Measurements from ENCODE around the gene SVOPL. TPM values are rescaled to one million over a fixed set of nuclear protein-coding genes. Genes with fewer than 3 reads are reported as not detected.

Gene SVOPL
- polyA plus RNA-seq, 1 of the 3 experiments (the other 2 are of a cell fraction) = not detected

DNA sequence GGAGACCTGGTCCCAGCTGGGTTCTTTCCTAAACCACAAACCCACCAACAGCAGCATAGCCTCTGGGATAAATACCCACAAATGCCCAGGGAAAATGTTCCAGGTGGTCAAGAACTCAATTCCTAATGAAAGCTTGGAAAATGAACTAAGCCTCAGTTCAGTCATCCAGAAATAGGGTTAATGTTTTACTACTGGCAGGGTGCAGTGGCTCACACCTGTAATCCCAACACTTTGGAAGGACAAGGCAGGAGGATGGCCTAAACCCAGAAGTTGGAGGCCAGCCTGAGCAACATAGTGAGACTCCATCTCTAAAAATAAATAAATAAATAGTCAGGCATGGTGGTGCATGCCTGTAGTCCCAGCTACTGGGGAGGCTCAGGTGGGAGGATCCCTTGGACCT, 82.2 kb downstream of the SVOPL start:
- TF ChIP-seq FOSL2 (IDR thresholded peaks at IDR 0.05; ENCODE audit: borderline replicate concordance, low read depth) (no peak), CHD2 (IDR thresholded peaks at IDR 0.05; ENCODE audit: low read length, partially characterized antibody) (no peak), MXI1 (IDR thresholded peaks at IDR 0.05; ENCODE audit: low read depth, low read length) (no peak), PBX3 (IDR thresholded peaks at IDR 0.05) (no peak), GATA2 (CRISPR knock-in tag; IDR thresholded peaks at IDR 0.05) (no peak), GABPA (IDR thresholded peaks at IDR 0.05; ENCODE audit: low read depth) (no peak), TEAD4 (IDR thresholded peaks at IDR 0.05; ENCODE audit: borderline replicate concordance, insufficient read depth) (no peak), SMC3 (IDR thresholded peaks at IDR 0.05; ENCODE audit: low read depth, low read length) (no peak), MEF2A (IDR thresholded peaks at IDR 0.05; ENCODE audit: borderline replicate concordance, low read depth) (no peak), RXRA (IDR thresholded peaks at IDR 0.05; ENCODE audit: borderline replicate concordance, low read depth) (no peak)
- TF ChIP-seq, protein P1, sequence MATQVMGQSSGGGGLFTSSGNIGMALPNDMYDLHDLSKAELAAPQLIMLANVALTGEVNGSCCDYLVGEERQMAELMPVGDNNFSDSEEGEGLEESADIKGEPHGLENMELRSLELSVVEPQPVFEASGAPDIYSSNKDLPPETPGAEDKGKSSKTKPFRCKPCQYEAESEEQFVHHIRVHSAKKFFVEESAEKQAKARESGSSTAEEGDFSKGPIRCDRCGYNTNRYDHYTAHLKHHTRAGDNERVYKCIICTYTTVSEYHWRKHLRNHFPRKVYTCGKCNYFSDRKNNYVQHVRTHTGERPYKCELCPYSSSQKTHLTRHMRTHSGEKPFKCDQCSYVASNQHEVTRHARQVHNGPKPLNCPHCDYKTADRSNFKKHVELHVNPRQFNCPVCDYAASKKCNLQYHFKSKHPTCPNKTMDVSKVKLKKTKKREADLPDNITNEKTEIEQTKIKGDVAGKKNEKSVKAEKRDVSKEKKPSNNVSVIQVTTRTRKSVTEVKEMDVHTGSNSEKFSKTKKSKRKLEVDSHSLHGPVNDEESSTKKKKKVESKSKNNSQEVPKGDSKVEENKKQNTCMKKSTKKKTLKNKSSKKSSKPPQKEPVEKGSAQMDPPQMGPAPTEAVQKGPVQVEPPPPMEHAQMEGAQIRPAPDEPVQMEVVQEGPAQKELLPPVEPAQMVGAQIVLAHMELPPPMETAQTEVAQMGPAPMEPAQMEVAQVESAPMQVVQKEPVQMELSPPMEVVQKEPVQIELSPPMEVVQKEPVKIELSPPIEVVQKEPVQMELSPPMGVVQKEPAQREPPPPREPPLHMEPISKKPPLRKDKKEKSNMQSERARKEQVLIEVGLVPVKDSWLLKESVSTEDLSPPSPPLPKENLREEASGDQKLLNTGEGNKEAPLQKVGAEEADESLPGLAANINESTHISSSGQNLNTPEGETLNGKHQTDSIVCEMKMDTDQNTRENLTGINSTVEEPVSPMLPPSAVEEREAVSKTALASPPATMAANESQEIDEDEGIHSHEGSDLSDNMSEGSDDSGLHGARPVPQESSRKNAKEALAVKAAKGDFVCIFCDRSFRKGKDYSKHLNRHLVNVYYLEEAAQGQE (IDR thresholded peaks at IDR 0.05; ENCODE audit: low read depth, low read length) = no peak
- no peak overlapping the region for H3K4me2 ChIP-seq

DNA sequence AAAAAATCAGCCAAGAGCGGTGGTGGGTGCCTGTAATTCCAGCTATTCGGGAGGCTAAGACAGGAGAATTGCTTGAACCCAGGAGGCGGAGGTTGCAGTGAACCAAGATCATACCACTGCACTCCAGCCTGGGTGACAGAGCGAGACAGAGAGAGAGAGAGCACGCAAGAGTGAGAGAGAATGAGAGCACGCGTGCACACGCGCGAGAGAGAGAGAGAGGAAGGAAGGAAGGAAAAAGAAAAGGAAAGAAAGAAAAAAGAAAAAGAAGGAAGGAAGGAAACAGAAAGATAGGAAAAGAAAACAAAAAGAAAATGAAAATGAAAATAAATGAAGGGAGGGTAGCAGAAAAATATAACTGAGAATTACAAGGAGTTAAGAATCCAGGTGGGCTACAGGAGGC, 82.7 kb downstream of the SVOPL start:
- Histone ChIP-seq H3K27ac (ENCODE audit: low read depth in 2 of 2, low read length in 1 of 2) (no peak overlapping the region), H3K79me2 (ENCODE audit: insufficient read depth) (no peaks in the 10 kb centered on the region), H3K36me3 (replicated peaks in 1 of 2; ENCODE audit: control insufficient read depth in 1 of 2, insufficient read depth in 2 of 2, low read length in 1 of 2) (no peaks in the 10 kb centered on the region), H3K9me2 (no peaks in the 10 kb centered on the region), H3K9me3 (peaks cover 4% of the 10 kb centered on the region; the same call in 1 of the 2 replicates), H3K27me3 (ENCODE audit: insufficient read depth) (no peaks in the 10 kb centered on the region), H3K9ac (no peak overlapping the region), H4K20me1 (ENCODE audit: insufficient read depth) (no peaks in the 10 kb centered on the region), H3K4me3 (ENCODE audit: low read depth in 2 of 2, low read length in 1 of 2) (no peak overlapping the region), H3K4me2 (no peak overlapping the region), H2AFZ (ENCODE audit: low read depth) (no peak overlapping the region), H3K4me1 (ENCODE audit: control insufficient read depth in 1 of 2, insufficient read depth in 2 of 2, low read depth in 1 of 2, low read length in 1 of 2) (no peaks in the 10 kb centered on the region), H3F3A (replicated peaks; ENCODE audit: insufficient read depth) (no peaks in the 10 kb centered on the region)
- no peak for DNase-seq
- 71% methylated on average over 10 of the region's 10 CpGs for WGBS (ENCODE audit: low lambda C conversion rate)
- POLR2A ChIA-PET = no interaction called here
- CTCF ChIA-PET = interaction anchor here (1.2 to 1.5 kb wide), 2 partner anchors 13 to 24 kb away, joined by 3 read pairs; no protein-coding TSS in a partner anchor
- TF ChIP-seq, protein P2, sequence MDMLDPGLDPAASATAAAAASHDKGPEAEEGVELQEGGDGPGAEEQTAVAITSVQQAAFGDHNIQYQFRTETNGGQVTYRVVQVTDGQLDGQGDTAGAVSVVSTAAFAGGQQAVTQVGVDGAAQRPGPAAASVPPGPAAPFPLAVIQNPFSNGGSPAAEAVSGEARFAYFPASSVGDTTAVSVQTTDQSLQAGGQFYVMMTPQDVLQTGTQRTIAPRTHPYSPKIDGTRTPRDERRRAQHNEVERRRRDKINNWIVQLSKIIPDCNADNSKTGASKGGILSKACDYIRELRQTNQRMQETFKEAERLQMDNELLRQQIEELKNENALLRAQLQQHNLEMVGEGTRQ (IDR thresholded peaks at IDR 0.05; ENCODE audit: borderline replicate concordance, low read depth, low read length) = no peak
- TF ChIP-seq MEF2A (IDR thresholded peaks at IDR 0.05; ENCODE audit: borderline replicate concordance, low read depth) = no peak
- no peak for TF ChIP-seq RFX5 (IDR thresholded peaks at IDR 0.05; ENCODE audit: low read length)
- TF ChIP-seq GABPA (IDR thresholded peaks at IDR 0.05; ENCODE audit: low read depth) = no peak
- TF ChIP-seq MXI1 (IDR thresholded peaks at IDR 0.05; ENCODE audit: low read depth, low read length) = no peak
- no peak for TF ChIP-seq ZBTB33 (IDR thresholded peaks at IDR 0.05; ENCODE audit: borderline replicate concordance, low read depth)
- TF ChIP-seq FOXM1 (IDR thresholded peaks at IDR 0.05; ENCODE audit: low read depth) = no peak
- no peak for TF ChIP-seq ELF1 (IDR thresholded peaks at IDR 0.05)
- TF ChIP-seq IRF3 (IDR thresholded peaks at IDR 0.05; ENCODE audit: low read depth, low read length) = no peak
- TF ChIP-seq TAF1 (IDR thresholded peaks at IDR 0.05; ENCODE audit: borderline replicate concordance, low read depth, low read length) = no peak

More for the DNA sequence above, 82.2 kb downstream of the SVOPL start:
- ChIA-PET CTCF (interaction anchor here (1.2 to 1.5 kb wide), 2 partner anchors 12 to 24 kb away, joined by 3 read pairs; no protein-coding TSS in a partner anchor), POLR2A (no interaction called here)
- Histone ChIP-seq H3K9me2 (no peaks in the 10 kb centered on the region), H3K9me3 (no peaks in the 10 kb centered on the region; the same call in 1 of the 2 replicates), H3K4me3 (ENCODE audit: low read depth in 2 of 2, low read length in 1 of 2) (no peak overlapping the region), H3K27ac (ENCODE audit: low read depth in 2 of 2, low read length in 1 of 2) (no peak overlapping the region), H3K4me1 (ENCODE audit: control insufficient read depth in 1 of 2, insufficient read depth in 2 of 2, low read depth in 1 of 2, low read length in 1 of 2) (no peaks in the 10 kb centered on the region), H3K36me3 (replicated peaks in 1 of 2; ENCODE audit: control insufficient read depth in 1 of 2, insufficient read depth in 2 of 2, low read length in 1 of 2) (no peaks in the 10 kb centered on the region), H3K9ac (no peak overlapping the region), H3K27me3 (ENCODE audit: insufficient read depth) (no peaks in the 10 kb centered on the region), H3F3A (replicated peaks; ENCODE audit: insufficient read depth) (no peaks in the 10 kb centered on the region), H4K20me1 (ENCODE audit: insufficient read depth) (no peaks in the 10 kb centered on the region), H2AFZ (ENCODE audit: low read depth) (no peak overlapping the region), H3K79me2 (ENCODE audit: insufficient read depth) (no peaks in the 10 kb centered on the region)
- no peak for DNase-seq
